Sigmoid colon (tissue), 7 donors: ENCODE measurements around the gene TOP3B. TPM values are rescaled to one million over a fixed set of nuclear protein-coding genes. Genes with fewer than 3 reads are reported as not detected.

Experiments used
- DNase-seq: peaks from one replicate; pipeline ENCODE4 v3.0.0-alpha.2; 2019
- H3K27ac ChIP-seq, 4 donors: fragments of 200-600 bp; sonication (generic); one replicate each; pipeline ENCODE4 v1.5.1; 2016 to 2019; ENCODE audit warnings: mild to moderate bottlenecking in 1 of 4
- H3K27me3 ChIP-seq, 3 donors: fragments of 200-600 bp; sonication (generic); one replicate each; pipeline ENCODE4 v1.5.1; 2019; ENCODE audit warnings: mild to moderate bottlenecking in 1 of 3
- H3K36me3 ChIP-seq, 4 donors: fragments of 200-600 bp; sonication (generic); one replicate each; pipeline ENCODE4 v1.5.1; 2016 to 2019
- H3K4me1 ChIP-seq, 4 donors: fragments of 200-600 bp; sonication (generic); one replicate each; pipeline ENCODE4 v1.5.1; 2017 to 2019
- H3K4me3 ChIP-seq, 4 donors: fragments of 200-600 bp; sonication (generic); one replicate each; pipeline ENCODE4 v1.5.1; 2017 to 2019; ENCODE audit warnings: mild to moderate bottlenecking in 2 of 4, moderate library complexity in 1 of 4
- H3K9me3 ChIP-seq, 4 donors: fragments of 200-600 bp in 3 of 4; sonication (generic) in 3 of 4; one replicate each; pipeline versions ENCODE4 v1.5.1 to v1.6.1; 2013 to 2019
- CTCF ChIP-seq, 4 experiments: fragments of 450-650 bp in 3 of 4; fragments of 200-600 bp in 1 of 4; IDR thresholded peaks; one replicate each; pipeline ENCODE4 v1.5.1; 2016 to 2019; ENCODE audit warnings: antibody characterized with exemption in 4 of 4, mild to moderate bottlenecking in 3 of 4, moderate library complexity in 2 of 4
- EP300 ChIP-seq, 4 donors: sonication (generic); formaldehyde crosslinking; IDR thresholded peaks; one replicate each; pipeline ENCODE4 v1.6.1; 2017; ENCODE audit warnings: antibody characterized with exemption in 4 of 4
- POLR2A ChIP-seq, 2 donors: fragments of 450-650 bp; IDR thresholded peaks; one replicate each; pipeline ENCODE4 v1.6.1; 2016; ENCODE audit warnings: antibody characterized with exemption in 2 of 2, mild to moderate bottlenecking in 2 of 2, moderate library complexity in 2 of 2
- POLR2AphosphoS5 ChIP-seq, 4 donors: sonication (generic); formaldehyde crosslinking; IDR thresholded peaks; one replicate each; pipeline ENCODE4 v1.6.1; 2017; ENCODE audit warnings: antibody characterized with exemption in 4 of 4
- WGBS, 2 donors: extraction: QIAGEN DNeasy Blood & Tissue Kit; methylation state at CpG; one replicate each; pipeline ENCODE4 v1.1.7; 2013; 5-methylcytosine and 5-hydroxymethylcytosine counted together
- intact Hi-C: fragments of 100-400 bp; cut with DNase I; formaldehyde crosslinking; loops from one replicate; pipeline ENCODE4 v1.15.1; 2023
- polyA plus RNA-seq, 3 donors: library from polyadenylated mRNA; stranded (reverse); fragments of 200-250 nt; gene quantifications; one replicate each; pipeline ENCODE4 v1.2.3, GENCODE V29; 2013
- total RNA-seq, 4 donors: library from RNA; depleted of rRNA; stranded (reverse); fragments of >200 nt; gene quantifications; one replicate each; pipeline ENCODE4 v1.1.0, GENCODE V29; 2016
- donor health status: healthy with polysubstance abuse.
- donor health status: Bipolar disorder and iron deficiency.
- donor health status: healthy.

TOP3B gene
- total and polyA plus RNA-seq, 7 donors = 3.5 to 45.1 (median 17.9) TPM

- Histone ChIP-seq H3K36me3 (peaks cover 0 to 16% (median 7%) of the 10 kb centered on the region in 4 donors), H3K4me1 (peaks cover 0 to 46% (median 33%) of the 10 kb centered on the region in 4 donors), H3K27me3 (no peaks in the 10 kb centered on the region), H3K4me3 (no peak overlapping the region), H3K27ac (peak overlapping the region in 2 of 4 donors; percentile 14 to 25), H3K9me3 (no peaks in the 10 kb centered on the region)
- intact Hi-C loops = no loop called here
- TF ChIP-seq CTCF (IDR thresholded peaks at IDR 0.05) = no peak
- no peak for TF ChIP-seq POLR2A (IDR thresholded peaks at IDR 0.05)
- TF ChIP-seq EP300 (IDR thresholded peaks at IDR 0.05) = no peak
- no peak for TF ChIP-seq POLR2AphosphoS5 (IDR thresholded peaks at IDR 0.05)
- DNase-seq = no peak
- WGBS, 2 donors = 81 to 89% methylated on average over 8 of the region's 8 CpGs
These were observed 33.0 kb downstream of the TOP3B start for GRCh38 chr22:21949569-21949918.

GRCh38 chr22:21948824-21949568, 33.6 kb downstream of the TOP3B start:
- 80 to 89% methylated on average over 7 of the region's 7 CpGs for WGBS, 2 donors
- Histone ChIP-seq H3K36me3 (peaks cover 0 to 20% (median 9%) of the 10 kb centered on the region in 4 donors), H3K27ac (peak overlapping the region in 3 of 4 donors; percentile 67 to 69 (median 69)), H3K9me3 (no peaks in the 10 kb centered on the region), H3K4me1 (peaks cover 0 to 49% (median 36%) of the 10 kb centered on the region in 4 donors), H3K4me3 (no peak overlapping the region), H3K27me3 (no peaks in the 10 kb centered on the region)
- DNase-seq = no peak
- intact Hi-C loops = no loop called here
- TF ChIP-seq EP300 (IDR thresholded peaks at IDR 0.05) (no peak), CTCF (IDR thresholded peaks at IDR 0.05) (no peak), POLR2A (IDR thresholded peaks at IDR 0.05) (no peak), POLR2AphosphoS5 (IDR thresholded peaks at IDR 0.05) (no peak)

- DNase-seq = no peak
- Histone ChIP-seq H3K27ac (peak overlapping the region in 3 of 4 donors; percentile 67 to 69 (median 69)), H3K27me3 (no peaks in the 10 kb centered on the region), H3K36me3 (peaks cover 0 to 20% (median 9%) of the 10 kb centered on the region in 4 donors), H3K9me3 (no peaks in the 10 kb centered on the region), H3K4me3 (no peak overlapping the region), H3K4me1 (peaks cover 0 to 55% (median 41%) of the 10 kb centered on the region in 4 donors)
- 84 to 86% methylated on average over 8 of the region's 8 CpGs for WGBS, 2 donors
- intact Hi-C loops = no loop called here
- no peak for TF ChIP-seq POLR2AphosphoS5 (IDR thresholded peaks at IDR 0.05)
- no peak for TF ChIP-seq CTCF (IDR thresholded peaks at IDR 0.05)
- TF ChIP-seq EP300 (IDR thresholded peaks at IDR 0.05) = no peak
These were observed 34.2 kb downstream of the TOP3B start for GRCh38 chr22:21948390-21948789.

GRCh38 chr22:21947040-21948014, 35.3 kb downstream of the TOP3B start:
- TF ChIP-seq POLR2AphosphoS5 (IDR thresholded peaks at IDR 0.05) (no peak), CTCF (IDR thresholded peaks at IDR 0.05) (peak; percentile 11 to 60 (median 33))
- H3K27ac ChIP-seq = peak overlapping the region; percentile 48 to 69 (median 68)
- WGBS, 2 donors = 80 to 88% methylated on average over 16 of the region's 16 CpGs
- DNase-seq = no peak
- H3K4me3 ChIP-seq = no peak overlapping the region
- H3K4me1 ChIP-seq = peaks cover 0 to 65% (median 49%) of the 10 kb centered on the region in 4 donors
- H3K36me3 ChIP-seq = peaks cover 0 to 20% (median 9%) of the 10 kb centered on the region in 4 donors
- no peaks in the 10 kb centered on the region for H3K9me3 ChIP-seq
- intact Hi-C loops = no loop called here
- no peaks in the 10 kb centered on the region for H3K27me3 ChIP-seq
